GM19043 (cell line): Measurements from ENCODE around the gene SEL1L2.
"Not testable (repeated sequence)": the region's sequence is repeated elsewhere in the genome, so short reads cannot be mapped to it uniquely, and the experiment has no call there.

Experiments used
- ATAC-seq: cut with Tn5 transposase; IDR thresholded peaks from one replicate; pipeline ENCODE4 v1.9.1; 2021; ENCODE audit warnings: low read depth; ENCODE audit not compliant: unreplicated experiment

The SEL1L2 gene

GRCh38 chr20:13990465-13990864 lies at the start of gene SEL1L2:
TSS of gene SEL1L2 (minus strand) at chr20:13990614. CDS start at chr20:13990534, 80 bp downstream.
- no peak for ATAC-seq

- ATAC-seq = no peak
These were observed 46.2 kb upstream of the SEL1L2 start for GRCh38 chr20:14036567-14036966.

GRCh38 chr20:14033310-14033709 lies 42.9 kb upstream of the SEL1L2 start:
- ATAC-seq = no peak

GRCh38 chr20:14030991-14031390 lies 40.6 kb upstream of the SEL1L2 start:
- ATAC-seq = no peak

- ATAC-seq = no peak
These were observed 22.3 kb upstream of the SEL1L2 start for GRCh38 chr20:14012671-14013070.

- no peak for ATAC-seq
These were observed 18.8 kb upstream of the SEL1L2 start for GRCh38 chr20:14009208-14009607.

GRCh38 chr20:14005996-14006395 lies 15.6 kb upstream of the SEL1L2 start:
- no peak for ATAC-seq

GRCh38 chr20:14000917-14001316 lies 10.5 kb upstream of the SEL1L2 start:
- ATAC-seq = no peak

- ATAC-seq = no peak
These were observed 5.9 kb upstream of the SEL1L2 start for GRCh38 chr20:13996265-13996664.

- no peak for ATAC-seq
These were observed 5.4 kb upstream of the SEL1L2 start for GRCh38 chr20:13995841-13996240.

- no peak for ATAC-seq
These were observed 4.8 kb upstream of the SEL1L2 start, which contains the start of gene MACROD2 for GRCh38 chr20:13995086-13995665. TSS of gene MACROD2 (plus strand) at chr20:13995516.

- ATAC-seq = not testable (repeated sequence)
These were observed 1.5 kb upstream of the SEL1L2 start for GRCh38 chr20:13991955-13992354.

GRCh38 chr20:13991311-13991710 lies 897 bp upstream of the SEL1L2 start:
- no peak for ATAC-seq

- no peak for ATAC-seq
These were observed 6.2 kb downstream of the SEL1L2 start for GRCh38 chr20:13984211-13984610.

GRCh38 chr20:13960525-13960924 lies 29.9 kb downstream of the SEL1L2 start:
- ATAC-seq = no peak

- no peak for ATAC-seq
These were observed 30.3 kb downstream of the SEL1L2 start for GRCh38 chr20:13960119-13960518.

- ATAC-seq = no peak
These were observed 37.2 kb downstream of the SEL1L2 start for GRCh38 chr20:13953227-13953626.

GRCh38 chr20:13947719-13948118 lies 42.7 kb downstream of the SEL1L2 start:
- ATAC-seq = no peak

- no peak for ATAC-seq
These were observed 49.4 kb downstream of the SEL1L2 start for GRCh38 chr20:13941031-13941430.

- no peak for ATAC-seq
These were observed 53.4 kb downstream of the SEL1L2 start for GRCh38 chr20:13936781-13937576.

GRCh38 chr20:13934992-13935894 lies 55.2 kb downstream of the SEL1L2 start:
- no peak for ATAC-seq
